Stimulated activated CD8-positive, alpha-beta memory T cell treated with anti-CD3 and anti-CD28 coated beads, Interleukin-15, amount 100 ng/mL, for 4 hours (primary cell): Measurements from ENCODE around the gene XRRA1.
"Not testable (repeated sequence)": the region's sequence is repeated elsewhere in the genome, so short reads cannot be mapped to it uniquely, and the experiment has no call there.

Experiments
- DNase-seq, 2 donors: peaks; one replicate each; pipeline ENCODE4 v3.0.0-alpha.2; 2020; ENCODE audit warnings: low read depth in 2 of 2

The XRRA1 gene

DNA sequence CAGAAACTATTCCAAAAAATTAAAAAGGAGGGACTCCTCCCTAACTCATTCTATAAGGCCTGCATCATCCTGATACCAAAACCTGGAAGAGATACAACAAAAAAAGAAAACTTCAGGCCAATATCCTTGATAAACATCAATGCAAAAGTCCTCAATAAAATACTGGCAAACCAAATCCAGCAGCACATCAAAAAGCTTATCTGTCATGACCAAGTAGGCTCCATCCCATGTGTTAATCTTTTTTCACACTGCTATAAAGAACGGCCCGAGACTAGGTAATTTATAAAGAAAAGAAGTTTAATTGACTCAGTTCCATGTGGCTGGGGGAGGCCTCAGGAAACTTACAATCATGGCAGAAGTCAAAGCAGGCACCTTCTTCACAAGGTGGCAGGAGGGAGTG lies 123.3 kb downstream of the XRRA1 start:
- DNase-seq, result not testable (repeated sequence)

- DNase-seq, result no peak
Measured at GRCh38 chr11:74824285-74824982, 124.5 kb downstream of the XRRA1 start.

DNA sequence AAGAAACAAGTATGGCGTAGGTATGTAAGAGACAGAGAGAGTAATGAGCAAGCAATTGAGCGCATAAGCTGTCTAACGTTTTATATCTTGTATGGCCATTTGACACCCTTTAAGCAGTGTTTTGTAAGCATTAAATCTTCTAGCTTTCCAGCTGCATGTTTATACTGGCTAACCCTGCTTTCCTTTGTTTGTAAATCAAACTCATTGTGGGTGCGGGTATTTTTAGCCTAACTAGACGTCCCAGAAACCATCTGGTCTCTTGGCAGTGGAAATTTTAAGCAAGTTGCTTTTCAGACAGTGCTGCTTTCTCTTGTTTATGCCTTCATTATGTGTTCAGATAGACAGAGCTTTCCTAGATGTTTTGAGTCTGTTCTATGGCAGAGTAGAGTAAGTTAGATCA lies 126.7 kb downstream of the XRRA1 start:
- no peak for DNase-seq

- DNase-seq, result no peak
Measured at GRCh38 chr11:74820763-74821162, 128.1 kb downstream of the XRRA1 start.

DNA sequence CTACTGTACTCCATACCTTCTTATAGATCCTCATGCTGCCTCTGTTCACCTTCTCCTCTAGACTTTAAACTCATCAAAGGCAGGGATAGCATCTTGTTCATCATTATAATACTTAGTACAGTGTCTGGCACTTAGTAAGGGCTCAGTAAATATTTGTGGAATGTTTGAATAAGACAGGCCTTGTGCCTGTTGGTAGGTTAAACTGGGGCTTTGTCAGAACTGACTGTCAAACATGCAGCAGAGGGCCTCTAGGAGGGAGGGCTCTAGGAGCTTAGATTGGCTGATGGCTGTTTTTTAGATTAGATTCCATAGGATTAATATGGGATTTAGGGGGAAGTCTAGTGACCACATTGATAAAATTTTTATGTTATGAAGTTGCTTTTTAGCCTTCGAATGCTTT lies 129.5 kb downstream of the XRRA1 start:
- DNase-seq, result no peak

GRCh38 chr11:74818283-74818946 lies 130.5 kb downstream of the XRRA1 start:
- no peak for DNase-seq

DNA sequence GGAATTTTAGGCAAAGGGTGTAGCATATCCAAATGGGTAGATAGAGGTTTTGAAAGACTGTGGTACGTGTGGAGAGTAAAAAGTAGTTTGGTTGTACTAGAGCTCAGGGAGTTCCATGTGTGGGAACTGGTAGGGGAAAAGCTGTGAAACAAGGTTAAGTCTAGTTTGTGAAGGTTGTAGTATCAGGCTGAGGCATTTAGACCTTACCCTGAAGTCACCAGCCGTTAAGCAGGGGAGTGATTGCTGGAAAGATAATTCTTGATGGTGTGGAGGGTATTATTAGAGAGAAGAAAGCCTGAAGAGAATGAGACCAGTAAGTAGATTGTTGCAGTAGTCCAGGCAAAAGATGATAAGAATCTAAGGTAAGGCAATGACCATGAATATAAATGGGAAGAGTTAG lies 132.2 kb downstream of the XRRA1 start:
- DNase-seq, result no peak

- DNase-seq, result no peak
Measured at GRCh38 chr11:74815966-74816365, 132.9 kb downstream of the XRRA1 start.

GRCh38 chr11:74809801-74810200 lies 139.1 kb downstream of the XRRA1 start:
- no peak for DNase-seq

DNA sequence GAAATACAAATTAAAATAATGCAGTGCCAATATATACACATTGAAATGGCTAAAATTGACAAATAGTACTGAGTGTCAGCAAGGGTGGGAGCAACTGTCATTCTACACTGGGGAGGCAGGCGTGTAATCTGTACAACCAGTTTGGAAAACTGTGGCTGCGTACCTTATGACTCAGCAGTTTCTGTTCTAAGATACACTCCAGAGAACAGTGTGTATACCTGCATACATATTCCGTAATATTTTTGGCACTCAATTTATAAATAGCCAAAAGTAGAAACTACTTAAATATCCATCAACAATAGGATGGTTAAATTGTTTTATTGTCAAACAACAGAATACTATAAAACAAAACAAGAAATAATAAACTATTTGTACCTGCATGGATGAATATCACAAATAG lies 142.6 kb downstream of the XRRA1 start:
- no peak for DNase-seq

DNA sequence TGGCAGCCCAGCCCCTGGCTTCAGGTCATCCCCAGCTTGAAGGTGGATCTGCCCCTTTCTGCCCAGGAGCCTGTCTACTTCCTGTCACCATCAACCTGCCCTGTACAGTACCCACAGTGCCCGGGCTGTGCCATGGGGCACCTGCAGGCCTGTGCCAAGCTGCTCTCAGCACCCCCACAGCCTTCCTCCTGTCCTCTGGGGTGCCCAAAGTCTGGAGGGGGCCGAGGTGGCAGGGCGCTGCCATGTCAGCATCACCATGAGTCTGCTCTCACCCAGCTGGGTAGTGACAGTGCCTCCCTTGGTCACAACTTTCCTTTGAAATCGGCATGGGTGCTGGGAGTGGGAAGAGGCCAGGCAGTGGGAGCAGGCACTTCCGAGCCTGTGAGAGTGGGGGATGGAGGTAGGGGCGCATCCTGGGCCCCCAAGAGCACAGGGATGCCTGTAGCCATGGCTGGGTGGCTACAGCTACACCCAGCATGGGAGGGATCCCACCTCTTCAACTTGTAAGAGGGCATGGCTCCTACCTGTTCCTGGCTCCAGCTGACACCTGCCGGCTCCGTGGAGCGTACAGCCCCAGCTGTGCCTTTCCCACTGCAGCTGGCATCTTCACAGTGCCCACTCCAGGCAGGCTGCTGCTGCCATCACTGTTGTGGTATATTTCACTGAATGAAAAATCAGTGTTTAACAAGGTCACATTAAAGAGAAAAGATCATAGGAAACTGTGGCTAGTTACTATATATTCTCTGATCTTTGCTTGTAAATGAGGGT lies 157.4 kb downstream of the XRRA1 start:
- DNase-seq, result no peak
